Superior temporal gyrus (tissue), 1 donor: ENCODE results near the gene SMIM44.

Experiments
- DNase-seq: peaks from one replicate; pipeline ENCODE4 v3.0.0-alpha.2; 2016; ENCODE audit errors: extremely low spot score

Gene SMIM44

DNA sequence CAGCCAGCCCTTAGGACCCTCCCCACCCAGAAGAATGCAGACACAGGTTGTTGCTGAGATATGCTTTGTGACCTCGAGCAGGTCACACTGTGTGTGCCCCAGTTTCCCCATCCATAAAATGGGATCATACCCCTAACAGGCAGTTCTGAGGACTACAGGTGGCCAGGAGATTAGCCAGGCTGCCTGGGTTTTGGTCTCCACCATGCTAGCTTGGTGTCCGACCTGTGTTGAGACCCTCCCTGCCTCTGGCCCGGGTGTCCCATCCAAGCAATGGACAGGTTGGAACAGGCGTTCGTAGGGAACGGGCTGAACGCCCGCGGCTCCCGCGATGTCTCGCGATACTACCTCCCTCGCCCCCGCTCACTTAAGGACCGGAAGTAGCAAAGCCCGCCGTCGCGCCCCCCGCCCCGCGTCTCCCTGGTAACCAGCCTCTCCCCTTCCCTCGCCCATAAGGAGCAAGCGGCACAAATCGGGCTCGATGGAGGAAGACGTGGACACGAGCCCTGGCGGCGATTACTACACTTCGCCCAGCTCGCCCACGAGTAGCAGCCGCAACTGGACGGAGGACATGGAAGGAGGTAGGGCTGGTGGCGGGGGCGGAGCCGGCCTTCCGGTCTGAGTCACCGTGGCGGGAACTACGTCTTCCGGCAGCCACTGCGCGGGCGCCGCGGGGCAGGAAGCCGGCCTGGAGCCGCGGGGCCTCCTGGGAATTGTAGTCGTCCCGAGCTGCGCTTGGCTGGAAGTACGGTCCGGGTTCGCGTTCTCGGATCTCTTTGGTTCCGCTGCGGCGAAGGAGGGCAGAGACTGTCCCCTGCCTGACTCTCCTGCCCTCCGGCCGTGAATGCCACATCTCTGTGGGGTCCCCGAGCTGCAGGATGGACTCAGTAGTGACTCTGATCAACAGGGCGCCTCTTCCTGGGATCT is 48.3 kb downstream of the SMIM44 start:
- DNase-seq = peak; percentile 92

DNA sequence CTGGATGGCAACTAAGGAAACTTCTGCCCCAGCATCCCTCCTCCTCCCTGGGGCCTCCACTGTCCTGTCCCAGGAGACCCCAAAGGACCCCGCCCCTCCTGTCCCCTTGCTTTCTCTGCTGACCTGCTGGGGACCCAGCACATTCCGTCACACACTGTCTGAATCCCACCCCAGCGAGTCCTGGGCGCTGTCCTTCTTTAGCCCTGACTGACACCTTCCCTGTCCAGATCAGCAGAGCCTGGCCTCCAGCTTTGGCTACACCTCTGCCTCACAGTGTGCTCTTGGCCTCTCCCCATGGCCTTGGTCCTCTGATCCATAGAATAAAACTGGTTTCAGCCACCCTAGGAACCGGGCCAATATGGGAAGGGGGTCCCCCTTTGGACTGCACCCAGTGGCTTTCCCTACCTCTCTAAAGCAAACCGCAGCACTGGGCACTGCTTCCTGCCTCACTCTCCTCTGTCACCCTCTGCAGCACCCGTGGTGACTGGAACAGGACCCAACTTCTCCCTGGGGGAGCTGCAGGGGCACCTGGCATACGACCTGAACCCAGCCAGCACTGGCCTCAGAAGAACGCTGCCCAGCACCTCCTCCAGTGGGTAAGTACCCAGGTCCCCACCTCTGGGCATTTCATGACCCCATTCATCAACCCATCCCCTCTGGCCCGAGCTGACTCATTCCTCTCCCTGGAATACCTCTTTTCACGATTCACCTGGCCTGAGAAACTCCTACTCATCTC is 49.3 kb downstream of the SMIM44 start:
- DNase-seq = no peak

DNA sequence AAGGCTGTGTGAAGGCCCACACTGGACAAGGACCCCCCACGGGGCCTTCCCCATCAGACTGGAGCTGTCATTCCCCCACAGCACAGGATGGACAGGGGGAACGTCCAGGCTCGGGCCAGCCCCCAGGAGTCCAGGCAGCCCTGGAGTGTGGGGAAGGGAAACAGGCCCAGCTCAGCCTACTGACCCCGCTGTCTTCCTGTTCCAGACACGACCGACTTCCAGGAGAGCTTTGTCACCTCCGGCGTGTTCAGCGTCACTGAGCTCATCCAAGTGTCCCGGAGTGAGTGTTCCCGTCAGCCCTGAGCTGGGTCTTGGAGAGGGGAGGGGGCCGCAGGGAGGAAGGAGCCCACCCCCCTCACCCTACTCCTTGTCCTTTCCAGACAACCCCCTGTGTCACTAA is 49.9 kb downstream of the SMIM44 start:
- no peak for DNase-seq
